Measurements from ENCODE around the gene INHBE.
A peak's percentile ranks its signal among the peaks of the same experiment; 100 is the strongest.
"Not testable (repeated sequence)": the region's sequence is repeated elsewhere in the genome, so short reads cannot be mapped to it uniquely, and the experiment has no call there.

INHBE gene, protein sequence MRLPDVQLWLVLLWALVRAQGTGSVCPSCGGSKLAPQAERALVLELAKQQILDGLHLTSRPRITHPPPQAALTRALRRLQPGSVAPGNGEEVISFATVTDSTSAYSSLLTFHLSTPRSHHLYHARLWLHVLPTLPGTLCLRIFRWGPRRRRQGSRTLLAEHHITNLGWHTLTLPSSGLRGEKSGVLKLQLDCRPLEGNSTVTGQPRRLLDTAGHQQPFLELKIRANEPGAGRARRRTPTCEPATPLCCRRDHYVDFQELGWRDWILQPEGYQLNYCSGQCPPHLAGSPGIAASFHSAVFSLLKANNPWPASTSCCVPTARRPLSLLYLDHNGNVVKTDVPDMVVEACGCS

GRCh38 chr12:57454566-57455373 lies at the start of gene INHBE:
INHBE (plus strand) TSS chr12:57455307; CDS start chr12:57455537, 230 bp downstream.
- DNase-seq = no peak

GRCh38 chr12:57410534-57410933 lies 44.6 kb upstream of the INHBE start:
- DNase-seq = no peak

DNA sequence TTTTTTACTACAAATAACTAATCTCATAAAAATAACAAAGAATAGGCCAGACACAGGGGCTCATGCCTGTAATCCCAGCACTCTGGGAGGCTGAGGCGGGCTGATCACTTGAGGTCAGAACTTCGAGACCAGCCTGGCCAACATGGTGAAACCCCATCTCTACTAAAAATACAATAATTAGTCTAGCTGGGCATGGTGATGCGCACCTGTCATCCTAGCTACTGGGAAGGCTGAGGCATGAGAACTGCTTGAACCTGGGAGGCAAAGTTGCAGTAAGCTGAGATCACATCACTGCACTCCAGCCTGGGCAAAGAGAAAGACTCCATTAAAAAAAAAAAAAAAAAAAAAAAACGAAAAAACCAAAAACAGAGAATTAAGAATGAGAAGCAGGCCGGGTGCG lies 40.9 kb upstream of the INHBE start:
- DNase-seq = not testable (repeated sequence)

DNA sequence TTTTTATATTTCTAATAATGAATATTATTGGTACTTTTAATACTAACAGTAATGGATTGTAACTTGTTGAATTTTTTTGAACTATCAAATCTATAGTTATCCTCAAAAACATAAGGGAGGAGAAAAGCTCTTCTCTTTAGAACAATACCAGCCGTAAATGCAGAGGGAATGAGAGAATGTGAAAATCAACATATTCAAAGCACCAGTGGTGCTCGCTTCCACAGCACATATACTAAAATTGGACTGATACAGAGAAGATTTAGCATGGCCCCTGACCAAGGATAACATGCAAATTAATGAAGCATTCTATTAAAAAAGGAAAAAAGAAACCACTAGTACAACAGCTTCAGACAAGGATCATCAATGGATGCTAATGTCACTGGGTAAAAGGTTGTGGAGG lies 40.0 kb upstream of the INHBE start:
- DNase-seq = no peak

- no peak for DNase-seq
These were observed 38.8 kb upstream of the INHBE start for GRCh38 chr12:57416039-57416996.

DNA sequence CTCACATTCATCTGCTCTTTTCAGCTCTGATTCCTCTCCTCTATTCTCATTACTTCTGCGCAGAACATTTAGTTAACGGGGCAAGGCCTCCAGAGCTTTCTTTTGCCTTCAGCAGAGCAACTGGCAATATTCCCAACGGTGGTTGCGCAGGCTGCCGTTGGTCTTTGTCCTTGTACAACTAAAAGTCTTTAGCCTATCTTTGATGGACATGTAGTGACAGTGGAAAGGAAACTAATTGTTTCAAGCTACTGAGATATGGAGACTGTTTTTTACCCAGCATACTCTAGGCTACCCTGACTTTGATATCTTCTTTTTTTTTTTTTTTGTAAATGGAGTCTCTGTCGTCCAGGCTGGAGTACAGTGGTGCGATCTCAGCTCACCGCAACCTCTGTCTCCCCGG lies 36.9 kb upstream of the INHBE start:
- no peak for DNase-seq

DNA sequence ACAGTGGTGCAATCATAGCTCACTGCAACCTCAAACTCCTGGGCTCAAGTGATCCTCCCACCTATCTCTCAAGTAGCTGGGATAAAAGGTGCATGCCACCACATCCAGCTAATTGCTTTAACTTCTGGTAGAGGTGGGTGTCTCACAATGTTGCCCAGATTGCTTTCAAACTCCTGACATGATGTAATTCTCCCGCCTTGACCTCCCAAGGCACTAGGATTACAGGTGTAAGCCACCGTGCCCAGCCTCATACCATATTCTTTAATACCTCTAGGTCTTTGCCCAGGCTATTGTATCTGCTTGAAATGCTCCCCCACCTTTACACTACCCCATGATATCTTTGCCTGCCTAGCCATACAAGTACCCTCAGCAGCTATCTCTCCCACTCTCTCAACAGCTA lies 35.6 kb upstream of the INHBE start:
- no peak for DNase-seq

- no peak for DNase-seq
These were observed 34.6 kb upstream of the INHBE start for GRCh38 chr12:57420482-57420881.

DNA sequence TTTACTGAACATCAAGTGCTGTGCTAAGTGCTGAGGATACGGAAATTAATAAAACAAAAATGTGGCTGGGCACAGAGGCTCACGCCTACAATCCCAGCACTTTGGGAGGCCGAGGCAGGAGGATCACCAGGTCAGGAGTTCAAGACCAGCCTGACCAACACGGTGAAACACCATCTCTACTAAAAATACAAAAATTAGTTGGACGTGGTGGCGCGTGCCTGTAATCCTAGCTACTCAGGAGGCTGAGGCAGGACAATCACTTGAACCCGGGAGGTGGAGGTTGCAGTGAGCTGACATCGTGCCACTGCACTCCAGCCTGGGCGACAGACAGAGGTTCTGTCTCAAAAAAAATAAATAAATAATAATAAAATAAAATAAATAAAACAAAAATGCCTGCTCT lies 28.2 kb upstream of the INHBE start:
- peak; percentile 24 for DNase-seq

- no peak for DNase-seq
These were observed 26.1 kb upstream of the INHBE start for GRCh38 chr12:57428965-57429364.

DNA sequence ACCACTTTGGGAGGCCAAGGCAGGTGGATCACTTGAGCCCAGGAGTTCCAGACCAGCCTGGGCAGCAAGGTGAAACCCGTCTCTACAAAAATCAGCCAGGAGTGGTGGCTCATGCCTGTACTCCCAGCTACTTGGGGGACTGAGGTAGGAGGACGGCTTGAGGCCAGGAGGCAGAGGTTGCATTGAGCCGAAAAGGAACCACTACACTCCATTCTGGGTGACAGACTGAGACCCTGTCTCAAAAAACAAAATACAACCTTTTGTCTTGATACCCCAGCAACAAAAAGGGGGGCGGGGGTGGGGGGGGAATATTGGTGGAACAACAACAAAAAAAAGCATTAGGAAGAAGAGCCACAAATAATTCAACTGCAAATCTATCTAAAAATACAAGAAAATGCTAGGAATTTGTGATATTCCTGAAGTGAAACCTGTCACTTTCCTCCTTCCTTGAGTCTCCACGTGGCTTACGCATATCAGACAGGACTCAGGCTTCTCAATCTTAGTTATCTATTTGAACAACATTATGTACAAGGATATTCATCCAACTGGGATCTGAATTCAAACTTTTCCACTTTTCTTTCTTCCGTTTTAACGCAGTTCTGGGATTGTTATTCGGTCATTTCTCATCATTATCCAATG lies 25.5 kb upstream of the INHBE start:
- DNase-seq = no peak

- no peak for DNase-seq
These were observed 24.8 kb upstream of the INHBE start for GRCh38 chr12:57430112-57430930.

DNA sequence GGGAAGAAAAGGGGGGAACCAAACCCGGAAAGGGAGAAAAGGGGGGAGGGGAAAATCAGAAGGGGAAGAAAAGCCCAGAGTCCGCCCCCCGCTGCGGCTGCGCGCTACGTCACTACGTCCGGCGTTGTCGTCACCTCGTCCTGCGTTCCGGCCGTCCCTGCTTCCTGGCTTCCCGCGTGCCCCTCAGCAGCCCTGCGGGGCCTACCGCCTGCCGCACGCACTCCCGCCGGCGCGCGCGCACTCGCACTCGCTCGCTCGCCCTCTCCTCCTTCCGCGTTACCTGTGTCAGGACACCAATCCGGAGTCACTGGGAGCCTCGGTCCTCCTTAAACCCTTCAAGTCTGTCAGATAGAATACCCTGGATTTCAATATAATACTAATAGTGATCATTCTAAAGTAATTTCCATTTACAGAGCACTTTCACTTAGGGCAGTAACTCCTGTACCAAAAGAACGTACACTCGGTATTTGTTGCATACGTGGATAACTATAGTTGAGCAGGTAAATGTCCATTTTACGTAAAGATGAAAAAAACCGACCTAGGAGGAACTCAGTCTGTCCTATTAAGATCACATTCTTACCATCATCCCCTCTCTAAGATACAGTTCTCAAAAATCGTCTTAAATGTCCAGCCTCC lies 24.1 kb upstream of the INHBE start, which contains the start of gene R3HDM2:
TSS of gene R3HDM2 (minus strand) at position 113 of the 636 bp plus-strand sequence. CDS start 120,615 bp downstream, outside the sequence.
- DNase-seq = peak; percentile 98

DNA sequence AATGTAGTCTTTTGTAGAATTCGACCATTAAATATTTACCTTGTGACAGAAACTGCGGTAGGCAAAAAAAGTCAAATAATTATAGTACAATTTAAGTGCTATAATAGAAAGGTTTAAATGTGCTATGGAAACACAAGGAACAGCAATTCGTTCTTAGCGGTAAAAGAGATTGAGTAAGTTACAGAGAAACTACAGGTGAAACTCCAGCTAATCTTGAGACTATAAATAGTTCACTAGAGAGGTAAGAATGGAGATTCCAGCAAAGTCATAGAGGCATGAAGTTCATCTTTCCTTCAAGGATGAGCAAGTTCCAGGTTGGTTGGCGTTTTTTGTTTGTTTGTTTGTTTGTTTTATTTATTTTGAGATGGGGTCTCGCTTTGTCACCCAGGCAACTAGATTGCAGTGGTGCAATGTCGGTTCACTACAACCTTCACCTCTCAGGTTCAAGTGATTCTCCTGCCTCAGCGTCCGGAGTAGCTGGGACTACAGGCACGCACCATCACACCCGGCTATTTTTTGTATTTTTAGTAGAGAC lies 23.4 kb upstream of the INHBE start:
- DNase-seq = no peak

GRCh38 chr12:57433370-57433769 lies 21.7 kb upstream of the INHBE start:
- no peak for DNase-seq

GRCh38 chr12:57434517-57435223 lies 20.4 kb upstream of the INHBE start, which contains the start of gene INHBC:
INHBC (plus strand) TSS chr12:57434784; CDS start chr12:57434887, 103 bp downstream.
- DNase-seq = no peak

DNA sequence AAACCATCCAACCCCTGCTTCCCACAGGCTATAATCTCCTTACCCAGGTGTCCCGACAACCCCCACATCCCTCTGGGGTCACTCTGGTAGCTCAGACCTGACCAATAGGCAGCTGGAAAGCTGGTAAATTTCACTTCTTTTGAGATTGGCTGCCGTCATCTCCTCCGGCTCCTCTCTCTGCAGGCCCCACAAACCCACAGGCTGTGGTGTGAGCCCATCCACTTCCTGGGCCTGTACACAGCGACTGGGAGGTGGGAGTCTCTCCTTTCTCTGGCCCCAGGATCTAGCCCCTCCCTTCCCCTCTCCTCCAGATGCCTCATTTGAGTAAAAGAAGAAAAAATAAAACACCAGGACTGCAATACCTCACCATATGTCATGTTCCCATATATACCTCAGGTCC lies 19.8 kb upstream of the INHBE start:
- DNase-seq = no peak

GRCh38 chr12:57438400-57438799 lies 16.7 kb upstream of the INHBE start:
- DNase-seq = no peak

- no peak for DNase-seq
These were observed 15.3 kb upstream of the INHBE start for GRCh38 chr12:57439762-57440266.

DNA sequence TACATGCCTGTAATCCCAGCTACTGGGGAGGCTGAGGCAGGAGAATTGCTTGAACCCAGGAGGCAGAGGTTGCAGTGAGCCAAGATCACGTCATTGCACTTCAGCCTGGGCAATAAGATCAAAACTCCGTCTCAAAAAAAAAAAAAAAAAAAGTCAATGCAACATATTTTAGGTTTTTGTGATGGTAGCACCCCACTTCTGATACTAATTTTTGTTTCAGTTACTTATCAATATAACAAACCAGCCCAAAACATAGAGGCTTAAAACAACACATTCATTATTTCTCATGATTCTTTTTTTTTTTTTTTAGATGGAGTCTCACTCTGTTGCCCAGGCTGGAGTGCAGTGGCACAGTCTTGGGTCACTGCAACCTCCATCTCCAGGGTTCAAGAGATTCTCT lies 13.7 kb upstream of the INHBE start:
- DNase-seq = not testable (repeated sequence)
